NCI-H146 treated with DMSO at 0.1 percent for 48 hours (cell line): ENCODE measurements around the gene C22orf31.
A peak's percentile ranks its signal among the peaks of the same experiment; 100 is the strongest.
"Not testable (repeated sequence)": the region's sequence is repeated elsewhere in the genome, so short reads cannot be mapped to it uniquely, and the experiment has no call there.

Experiments used
- DNase-seq: peaks from one replicate; lab custom pipeline; 2025; ENCODE audit not compliant: unreplicated experiment; lab: John Stamatoyannopoulos, UW

The C22orf31 gene

DNA sequence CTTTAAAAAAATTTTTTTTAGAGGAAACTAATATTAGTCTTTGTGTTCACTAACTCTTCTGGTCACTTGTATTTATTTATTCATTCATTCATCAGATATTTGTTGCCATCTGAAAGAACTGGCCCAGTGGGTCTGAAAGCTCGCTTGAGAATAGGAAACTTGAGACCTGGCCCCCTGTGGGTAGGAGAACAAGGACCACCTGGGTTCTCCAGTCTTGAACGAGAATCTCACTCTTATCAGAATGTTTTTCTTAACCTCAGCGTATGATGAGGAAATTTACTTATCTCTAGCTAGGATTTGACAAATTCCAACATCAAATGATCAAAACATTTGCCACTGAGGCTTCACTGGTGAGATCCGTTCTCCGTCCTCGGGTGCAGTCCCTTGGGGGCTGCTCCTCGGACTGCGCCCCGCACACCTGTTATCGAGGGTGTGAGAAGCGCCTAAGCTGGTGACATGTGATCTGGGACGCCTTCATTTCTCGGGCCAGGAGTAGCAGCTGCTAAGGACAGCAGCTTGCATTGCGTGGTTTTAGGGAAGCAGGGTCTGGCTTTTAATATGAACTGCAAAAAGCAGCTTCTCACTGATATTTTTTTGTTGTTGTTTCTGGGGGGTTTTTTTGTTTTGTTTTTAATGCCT, 6.3 kb downstream of the C22orf31 start:
- no peak for DNase-seq

DNA sequence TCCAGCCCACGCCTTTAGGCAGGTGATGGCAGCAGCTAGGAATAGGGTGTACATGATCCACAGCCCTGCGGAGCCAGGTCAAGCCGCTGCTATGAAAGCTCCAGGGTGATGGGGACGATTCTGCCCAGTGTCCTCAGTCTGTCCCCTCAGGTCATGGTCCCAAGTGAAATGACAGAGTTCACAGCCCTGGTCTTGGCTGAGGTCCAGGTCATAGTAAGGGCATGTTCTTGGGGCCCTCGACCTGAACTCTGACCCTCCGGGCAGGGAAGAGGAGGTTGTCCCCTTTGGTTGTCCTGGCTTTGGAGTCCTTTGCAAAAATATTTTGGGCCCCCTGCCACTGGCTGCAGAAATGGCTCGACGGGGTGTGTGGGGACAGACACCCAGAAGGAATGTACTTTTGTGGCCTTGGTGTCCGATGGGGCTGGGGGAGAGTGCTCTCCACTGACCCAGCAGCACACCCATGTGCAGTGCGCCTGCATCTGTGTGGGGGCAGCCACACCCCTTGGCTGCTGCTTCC, 7.3 kb downstream of the C22orf31 start:
- no peak for DNase-seq

DNA sequence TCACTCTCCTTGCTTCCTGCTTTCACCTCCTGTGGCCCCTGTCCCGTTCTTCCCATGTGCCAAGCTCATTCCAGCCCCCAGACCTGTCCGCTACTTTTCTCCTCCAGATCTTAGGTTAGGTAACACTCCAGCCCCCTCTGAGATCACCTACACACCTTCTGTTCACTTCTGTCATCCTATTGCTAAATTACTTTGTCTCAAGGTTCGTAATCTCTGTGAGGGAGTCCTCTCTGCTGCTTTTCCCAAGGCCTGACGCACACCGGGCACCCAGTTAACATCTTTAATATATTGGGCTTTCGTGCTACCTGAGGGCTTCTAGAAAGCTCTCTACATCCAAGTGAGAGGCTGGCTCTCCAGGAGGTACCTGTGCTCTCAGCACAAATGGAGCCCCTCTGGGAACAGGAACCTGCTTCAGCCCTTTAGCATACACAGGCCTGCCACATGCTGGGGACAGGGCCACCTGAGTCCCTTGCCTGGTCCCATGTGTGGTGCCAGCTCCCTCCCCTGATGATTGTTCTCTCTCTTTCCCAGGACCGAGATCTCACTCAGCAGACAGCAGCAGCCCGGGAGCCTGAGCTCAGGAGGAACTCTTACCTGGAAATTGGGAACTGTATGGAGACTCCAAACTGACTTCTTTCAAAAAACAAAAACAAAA, 8.5 kb downstream of the C22orf31 start:
- no peak for DNase-seq

DNA sequence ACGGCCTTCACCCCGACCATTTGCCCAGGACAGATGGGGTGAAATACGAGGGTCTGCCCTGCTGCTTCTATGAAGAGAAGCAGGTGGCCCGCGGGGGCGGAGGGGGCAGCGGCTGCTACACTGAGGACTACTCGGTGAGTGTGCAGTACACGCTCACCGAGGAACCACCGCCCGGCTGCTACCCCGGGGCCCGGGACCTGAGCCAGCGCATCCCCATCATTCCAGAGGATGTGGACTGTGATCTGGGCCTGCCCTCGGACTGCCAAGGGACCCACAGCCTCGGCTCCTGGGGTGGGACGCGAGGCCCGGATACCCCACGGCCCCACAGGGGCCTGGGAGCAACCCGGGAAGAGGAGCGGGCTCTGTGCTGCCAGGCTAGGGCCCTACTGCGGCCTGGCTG, 11.2 kb downstream of the C22orf31 start:
- no peak for DNase-seq

DNA sequence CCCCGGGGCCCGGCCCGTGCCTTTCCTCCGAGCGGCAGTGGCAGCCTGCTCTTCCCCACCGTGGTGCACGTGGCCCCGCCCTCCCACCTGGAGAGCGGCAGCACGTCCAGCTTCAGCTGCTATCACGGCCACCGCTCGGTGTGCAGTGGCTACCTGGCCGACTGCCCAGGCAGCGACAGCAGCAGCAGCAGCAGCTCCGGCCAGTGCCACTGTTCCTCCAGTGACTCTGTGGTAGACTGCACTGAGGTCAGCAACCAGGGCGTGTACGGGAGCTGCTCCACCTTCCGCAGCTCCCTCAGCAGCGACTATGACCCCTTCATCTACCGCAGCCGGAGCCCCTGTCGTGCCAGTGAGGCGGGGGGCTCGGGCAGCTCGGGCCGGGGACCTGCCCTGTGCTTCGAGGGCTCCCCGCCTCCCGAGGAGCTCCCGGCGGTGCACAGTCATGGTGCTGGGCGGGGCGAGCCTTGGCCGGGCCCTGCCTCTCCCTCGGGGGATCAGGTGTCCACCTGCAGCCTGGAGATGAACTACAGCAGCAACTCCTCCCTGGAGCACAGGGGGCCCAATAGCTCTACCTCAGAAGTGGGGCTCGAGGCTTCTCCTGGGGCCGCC, 11.9 kb downstream of the C22orf31 start:
- DNase-seq, result no peak

DNA sequence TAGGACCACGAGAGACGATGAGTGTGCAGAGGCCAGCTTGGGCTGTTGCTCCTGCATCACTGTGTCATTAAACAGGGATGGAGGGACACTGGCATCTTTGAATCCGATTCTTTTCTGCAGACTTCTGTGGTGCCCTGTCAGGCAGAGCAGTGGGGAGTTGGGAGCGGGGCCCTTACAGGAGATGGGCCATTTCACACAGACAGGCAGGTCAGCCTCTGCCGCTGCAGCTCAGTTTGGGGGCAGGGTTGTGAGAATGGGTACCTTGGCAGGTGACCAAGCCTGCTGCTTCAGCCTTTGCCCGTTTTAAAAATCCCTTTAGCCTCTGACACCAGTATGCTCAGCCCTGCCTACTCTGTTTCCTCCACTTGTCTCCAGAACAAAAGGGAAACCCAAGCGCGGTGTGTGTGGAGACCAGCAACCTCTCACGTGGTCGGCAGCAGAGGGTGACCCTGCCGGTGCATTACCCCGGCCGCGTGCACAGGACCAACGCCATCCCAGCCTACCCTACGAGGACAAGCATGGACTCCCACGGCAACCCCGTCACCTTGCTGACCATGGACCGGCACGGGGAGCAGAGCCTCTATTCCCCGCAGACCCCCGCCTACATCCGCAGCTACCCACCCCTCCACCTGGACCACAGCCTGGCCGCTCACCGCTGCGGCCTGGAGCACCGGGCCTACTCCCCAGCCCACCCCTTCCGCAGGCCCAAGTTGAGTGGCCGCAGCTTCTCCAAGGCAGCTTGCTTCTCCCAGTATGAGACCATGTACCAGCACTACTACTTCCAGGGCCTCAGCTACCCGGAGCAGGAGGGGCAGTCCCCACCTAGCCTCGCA, 12.6 kb downstream of the C22orf31 start:
- DNase-seq, result no peak

DNA sequence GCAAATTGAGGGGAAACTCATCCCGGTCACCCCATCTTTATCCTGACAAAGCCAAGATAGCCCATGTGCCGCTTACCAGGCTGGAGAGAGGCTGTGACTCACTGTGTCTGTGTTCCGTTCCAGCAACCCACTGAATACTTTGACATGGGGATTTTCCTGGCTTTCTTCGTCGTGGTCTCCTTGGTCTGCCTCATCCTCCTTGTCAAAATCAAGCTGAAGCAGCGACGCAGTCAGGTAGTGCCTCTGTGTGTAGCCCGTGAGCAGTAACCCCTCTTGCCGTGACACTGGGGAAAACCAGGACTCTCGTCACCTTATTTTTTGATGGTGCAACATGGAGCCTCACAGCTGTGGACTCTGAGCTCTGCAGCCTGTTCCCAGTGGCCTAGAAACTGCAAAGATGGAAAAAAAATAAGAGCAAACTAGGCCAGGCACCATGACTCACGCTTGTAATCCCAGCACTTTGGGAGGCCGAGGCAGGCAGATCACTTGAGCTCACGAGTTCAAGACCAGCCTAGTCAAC, 16.9 kb downstream of the C22orf31 start:
- DNase-seq, result no peak

DNA sequence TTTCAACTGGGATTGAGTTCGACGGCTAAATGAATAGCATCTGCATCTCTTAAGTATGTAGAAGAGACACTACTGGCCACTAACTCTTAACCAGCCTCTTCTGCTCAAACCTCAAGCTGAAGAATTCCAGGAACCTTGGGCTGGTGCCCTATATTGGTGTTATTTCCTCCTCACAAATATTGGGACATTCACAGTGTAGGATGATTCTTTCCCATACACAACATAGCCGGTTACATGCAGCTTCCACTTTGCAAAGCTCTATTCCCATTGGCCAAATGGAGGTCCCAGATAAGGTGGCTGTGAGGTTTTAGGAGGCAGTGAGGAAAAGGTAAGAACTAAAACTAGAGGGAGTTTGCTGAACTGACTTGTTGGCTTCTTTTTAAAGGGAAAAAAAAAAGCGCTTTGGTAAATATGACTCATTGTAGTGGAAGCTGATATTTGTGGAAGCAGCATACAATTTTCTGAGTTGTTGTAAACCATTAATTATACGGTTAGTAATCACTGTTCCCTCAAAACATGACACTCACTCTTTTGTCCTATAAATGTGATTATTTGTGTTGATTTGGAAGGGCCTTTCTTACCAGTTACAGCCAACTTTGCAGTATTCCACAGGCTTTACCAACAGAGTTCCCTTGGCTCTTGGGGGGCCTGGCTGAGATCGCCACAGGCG, 17.6 kb downstream of the C22orf31 start:
- no peak for DNase-seq

DNA sequence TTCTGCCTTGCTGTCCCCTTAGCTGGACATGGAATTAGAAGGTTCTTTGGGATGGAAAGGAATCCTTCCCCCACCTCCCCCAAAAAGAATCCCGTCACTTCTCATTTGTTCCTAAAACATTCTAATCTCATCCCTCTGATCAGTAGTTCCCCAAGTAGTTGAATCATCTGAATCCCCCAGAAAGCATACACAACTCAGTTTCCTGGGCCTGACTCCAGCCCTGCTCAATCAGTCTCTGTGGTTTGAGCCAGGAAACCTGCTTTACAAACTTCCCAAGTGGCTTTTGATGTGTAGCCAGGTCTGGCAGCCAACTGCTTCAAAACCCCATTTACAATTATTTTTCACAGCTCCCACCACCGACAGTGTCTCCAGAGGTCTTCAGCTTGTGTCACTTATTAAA, 20.2 kb downstream of the C22orf31 start:
- DNase-seq, result no peak

DNA sequence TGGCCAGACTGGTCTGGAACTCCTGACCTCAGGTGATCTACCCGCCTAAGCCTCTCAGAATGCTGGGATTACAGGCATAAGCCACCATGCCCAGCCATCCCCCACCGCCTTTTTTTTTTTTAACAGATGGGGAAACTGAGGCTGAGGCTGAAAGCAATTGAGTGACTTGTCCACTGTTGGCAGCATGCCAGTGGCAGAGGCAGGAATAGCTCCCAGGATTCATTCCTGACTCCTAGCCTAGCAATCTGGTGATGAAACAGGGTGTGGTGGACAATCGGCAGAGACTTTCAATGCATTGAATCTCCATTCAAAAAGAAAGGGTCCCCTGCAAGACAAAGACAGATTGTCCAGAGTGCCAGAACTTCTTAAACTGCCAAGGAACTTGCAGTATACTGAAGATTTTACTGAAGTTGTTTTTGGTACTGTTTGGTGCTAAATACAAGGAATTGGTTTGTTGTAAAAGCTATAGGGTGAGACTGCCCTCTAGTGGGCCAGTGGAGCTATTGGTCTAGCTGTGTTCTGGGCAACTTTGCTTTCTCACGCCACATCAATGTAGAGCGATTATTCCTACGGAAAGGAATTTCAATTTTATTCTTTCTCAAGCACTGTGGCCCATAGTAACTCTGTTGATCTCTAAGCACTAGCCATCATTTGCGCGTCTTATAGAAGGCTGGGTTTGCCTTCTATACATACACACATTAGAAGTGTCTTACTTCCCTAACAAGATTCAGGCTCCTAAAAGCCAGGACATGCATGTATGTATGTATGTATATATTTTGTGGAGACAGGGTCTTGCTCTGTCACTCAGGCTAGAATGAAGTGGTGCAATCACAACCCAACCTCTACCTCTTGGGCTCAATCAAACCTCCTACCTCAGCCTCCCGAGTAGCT, 21.0 kb downstream of the C22orf31 start:
- DNase-seq, result peak; percentile 26

DNA sequence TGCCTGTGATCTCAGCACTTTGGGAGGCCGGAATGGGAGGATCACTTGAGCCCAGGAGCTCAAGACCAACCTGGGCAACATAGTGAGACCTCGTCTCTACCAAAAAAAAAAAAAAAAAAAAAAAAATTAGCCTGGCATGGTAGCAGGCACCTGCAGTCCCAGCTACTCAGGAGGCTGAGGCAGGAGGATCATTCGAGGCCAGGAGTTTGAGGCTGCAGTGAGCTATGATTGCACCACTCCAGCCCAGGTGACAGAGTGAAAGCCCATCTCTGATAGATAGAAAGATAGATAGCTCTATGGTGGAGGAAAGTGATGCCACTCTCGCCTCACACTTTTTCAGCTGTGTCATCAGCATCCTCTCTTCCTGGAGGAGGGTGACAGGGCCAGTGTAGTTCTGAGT, 21.9 kb downstream of the C22orf31 start:
- not testable (repeated sequence) for DNase-seq

DNA sequence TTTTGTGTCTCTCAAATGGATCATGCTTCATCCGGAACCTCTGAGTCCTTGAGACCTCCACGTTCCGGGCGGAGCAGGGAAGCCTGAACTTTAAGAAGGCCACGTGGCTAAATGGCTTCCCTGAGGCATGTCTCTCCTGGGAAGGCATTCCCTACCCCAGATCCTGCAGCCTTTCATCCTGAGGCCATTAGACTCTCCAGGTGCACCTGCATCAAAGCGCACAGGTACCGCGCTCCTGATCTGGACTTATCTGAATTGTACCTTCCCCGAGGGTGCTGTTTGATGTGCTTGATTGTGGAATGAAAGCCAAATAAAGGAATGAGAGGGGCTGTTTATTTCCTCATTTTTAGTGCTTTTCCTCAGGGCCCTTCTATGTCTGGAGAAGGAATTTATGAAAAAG, 22.5 kb downstream of the C22orf31 start:
- no peak for DNase-seq

DNA sequence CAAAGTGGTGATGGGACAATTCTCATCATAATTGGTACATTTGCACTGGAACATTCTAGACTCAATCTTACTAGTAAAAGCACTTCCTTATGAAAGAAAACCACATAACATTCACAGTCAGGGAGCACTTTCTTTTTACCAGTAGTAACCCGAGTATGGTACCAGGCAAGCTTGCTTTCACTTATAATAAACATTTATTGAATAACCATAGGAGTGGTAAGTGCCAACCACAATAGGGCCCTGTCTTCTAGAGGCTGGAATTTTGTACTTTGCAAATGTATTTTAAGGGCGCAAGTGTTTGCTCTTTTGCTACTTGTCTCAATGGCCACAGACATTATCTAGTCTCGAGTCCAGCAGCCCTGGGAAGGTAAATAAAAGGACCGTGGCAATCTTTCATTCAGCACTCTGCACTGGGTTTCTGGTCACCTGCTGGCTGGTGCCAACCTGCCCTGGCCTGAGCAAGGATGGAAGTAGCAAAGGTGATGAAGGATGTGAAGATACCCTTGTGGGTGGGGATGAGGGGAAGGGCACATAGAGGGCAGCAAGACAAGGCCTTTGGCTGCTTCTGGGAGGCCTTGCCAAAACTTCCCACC, 24.2 kb downstream of the C22orf31 start:
- DNase-seq, result no peak

DNA sequence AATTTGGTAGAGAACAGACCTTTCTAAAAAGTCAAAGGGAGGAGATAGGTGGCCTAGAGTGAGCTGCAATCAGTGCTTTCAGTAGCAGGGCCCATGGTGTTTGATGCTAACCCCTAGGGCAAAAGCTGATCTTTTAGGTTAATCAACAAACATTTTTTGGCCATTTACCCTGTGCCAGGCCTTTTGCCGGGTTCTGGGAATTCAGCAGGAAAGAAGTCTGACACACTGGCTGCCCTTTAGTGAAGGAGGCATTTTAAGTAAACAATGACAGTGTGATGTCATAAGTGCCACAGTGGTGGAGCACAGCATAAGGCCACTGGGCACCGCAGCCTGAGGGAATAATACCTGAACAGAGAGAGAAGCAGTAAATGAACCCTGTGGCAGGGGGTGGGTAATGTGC, 29.0 kb downstream of the C22orf31 start:
- DNase-seq, result no peak

DNA sequence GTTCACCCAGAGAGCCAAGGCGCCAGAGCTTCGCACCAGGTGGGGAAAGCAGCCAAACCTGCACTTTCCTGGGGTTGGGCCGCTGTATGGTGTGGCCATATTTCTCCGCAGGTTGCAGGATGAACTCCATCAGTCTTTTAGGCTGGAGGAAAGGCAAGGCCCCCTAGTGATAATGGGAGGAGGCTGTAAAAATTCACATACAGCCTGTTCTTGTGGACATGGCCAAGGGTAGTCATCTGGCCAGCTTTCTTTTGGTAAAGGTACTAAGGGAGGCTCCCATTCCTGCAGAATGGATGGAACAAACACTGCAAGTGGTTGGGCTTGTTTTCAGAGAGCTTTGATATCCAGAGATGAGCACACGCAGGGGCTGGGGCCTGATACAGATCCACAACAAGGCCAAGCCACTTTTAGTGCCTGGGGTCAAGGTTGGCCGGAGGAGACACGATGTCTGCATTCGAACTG, 29.6 kb downstream of the C22orf31 start:
- DNase-seq, result no peak

DNA sequence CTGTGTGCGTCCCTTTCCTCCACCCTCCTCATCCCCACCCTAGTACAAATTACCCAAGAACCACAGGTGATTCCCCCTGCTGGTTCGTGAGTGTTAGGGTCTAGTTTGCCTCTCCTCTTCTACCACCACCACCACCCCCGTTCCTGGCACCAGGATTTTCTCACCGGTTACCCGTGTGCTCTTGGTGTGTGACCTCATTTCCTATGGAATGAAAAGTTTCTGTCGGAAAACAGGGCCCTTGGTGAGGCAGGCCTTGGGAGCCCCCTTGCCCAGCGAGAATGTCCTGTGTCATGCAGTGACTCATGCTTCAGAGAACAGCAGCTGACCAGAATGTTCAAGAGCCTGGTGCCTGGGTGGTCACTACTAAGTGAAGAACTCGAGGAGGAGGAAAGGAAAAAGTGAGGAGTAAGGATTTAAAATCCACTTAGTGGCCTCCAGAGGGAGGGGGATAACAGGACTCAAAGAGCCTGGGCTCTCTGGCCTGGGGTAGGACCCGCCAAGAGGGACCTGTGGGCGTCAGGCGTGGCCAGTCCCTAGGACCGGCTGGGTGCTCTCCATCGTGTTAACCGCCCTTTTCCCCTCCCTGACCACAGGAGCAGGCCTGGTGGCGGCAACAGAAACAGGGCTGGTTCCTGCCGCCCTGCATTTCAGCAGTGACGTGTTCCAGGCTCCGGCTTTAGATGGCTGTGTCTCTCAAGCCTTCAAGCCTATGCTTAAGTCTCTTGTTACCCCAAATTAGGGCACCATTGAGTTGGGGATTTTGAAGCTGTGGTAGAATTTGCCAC, 30.2 kb downstream of the C22orf31 start:
- no peak for DNase-seq

DNA sequence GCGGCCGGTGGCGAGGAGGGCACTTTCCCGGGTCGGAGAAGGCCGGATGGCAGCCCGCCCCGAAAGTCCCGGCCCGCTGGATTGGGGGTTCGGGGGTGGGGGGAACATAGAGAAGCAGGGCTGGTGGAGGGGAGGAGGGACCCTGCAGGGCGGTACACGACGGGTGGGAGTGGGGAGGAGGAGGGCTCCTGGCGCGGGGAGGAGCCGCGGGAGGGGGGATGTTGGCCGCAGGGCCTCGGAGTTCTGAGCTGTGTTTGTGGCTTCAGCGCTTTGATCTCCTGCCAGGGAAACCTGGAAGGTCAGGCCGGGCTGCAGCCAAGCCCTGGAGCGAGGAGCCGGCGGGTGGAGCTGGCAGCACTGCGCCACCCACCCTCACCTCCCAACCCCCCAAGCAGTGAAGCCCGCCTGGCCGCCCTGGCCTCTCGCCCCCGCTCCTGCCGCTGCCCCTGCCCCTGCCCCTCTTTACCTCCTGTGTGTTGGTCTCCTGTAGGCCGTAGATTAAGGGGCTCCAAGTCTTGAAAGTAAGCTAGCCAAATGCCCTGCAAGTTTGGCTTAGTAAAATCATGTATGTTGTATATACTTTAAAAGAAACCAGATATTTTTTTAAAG, 30.9 kb downstream of the C22orf31 start:
- DNase-seq, result peak; percentile 4

DNA sequence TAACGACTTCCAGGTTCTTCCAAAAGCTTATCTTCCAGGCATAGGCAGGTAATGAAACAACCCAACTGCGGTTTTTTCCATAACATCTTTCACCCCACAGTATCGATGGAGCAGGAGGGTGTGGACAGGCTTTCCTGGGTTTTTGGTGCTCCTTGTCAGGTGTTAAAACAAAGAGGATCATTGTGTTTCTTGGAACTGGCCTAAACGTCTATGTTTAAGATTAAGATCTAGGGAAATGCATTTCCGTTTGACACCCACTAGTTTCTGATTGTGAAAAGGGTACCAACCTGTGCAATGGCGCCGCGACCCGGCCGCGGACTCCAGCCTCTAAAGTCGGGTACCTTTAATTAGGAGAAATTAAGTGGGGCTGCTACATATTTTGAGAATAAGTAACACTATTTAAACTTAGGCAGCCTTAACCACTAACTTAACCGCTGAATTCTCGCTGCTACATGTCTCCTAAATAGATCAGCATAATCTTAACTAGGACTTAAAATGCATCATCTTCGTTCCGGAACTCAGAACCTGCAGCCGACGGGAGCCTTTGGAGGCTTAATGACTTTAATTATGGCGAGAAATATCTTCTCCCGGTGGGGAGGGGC, 31.5 kb downstream of the C22orf31 start:
- no peak for DNase-seq
